ENCODE measurements around the gene ELMO1. TPM values are rescaled to one million over a fixed set of nuclear protein-coding genes. Genes with fewer than 3 reads are reported as not detected.
A peak's percentile ranks its signal among the peaks of the same experiment; 100 is the strongest.

The ELMO1 gene
- total and polyA plus RNA-seq, 11 donors, result 6.9 to 38.6 (median 14.7) TPM

GRCh38 chr7:37376386-37376785, 72.3 kb downstream of the ELMO1 start:
- WGBS, 4 donors, result 90 to 96% (median 94%) methylated on average over 8 of the region's 8 CpGs
- H3K27ac ChIP-seq, result no peak overlapping the region
- intact Hi-C loops (cut with DNase I), result no loop called here
- no peak for DNase-seq
- TF ChIP-seq POLR2A (IDR thresholded peaks at IDR 0.05) (no peak), CTCF (IDR thresholded peaks at IDR 0.05) (no peak)
- no peaks in the 10 kb centered on the region for H3K27me3 ChIP-seq
- no peak overlapping the region for H3K4me3 ChIP-seq
- no peaks in the 10 kb centered on the region for H3K36me3 ChIP-seq
- no peak for ATAC-seq
- H3K4me1 ChIP-seq, result peaks cover 0 to 7% (median 0%) of the 10 kb centered on the region in 12 donors
- peaks cover 0 to 23% (median 12%) of the 10 kb centered on the region in 12 donors for H3K9me3 ChIP-seq

- DNase-seq (no peak), ATAC-seq (no peak)
- Histone ChIP-seq H3K27me3 (no peaks in the 10 kb centered on the region), H3K36me3 (no peaks in the 10 kb centered on the region), H3K9me3 (peaks cover 0 to 23% (median 12%) of the 10 kb centered on the region in 12 donors), H3K27ac (no peak overlapping the region), H3K4me1 (peaks cover 0 to 14% (median 0%) of the 10 kb centered on the region in 12 donors), H3K4me3 (no peak overlapping the region)
- intact Hi-C loops (cut with DNase I), result no loop called here
- WGBS, 4 donors, result 78 to 97% (median 88%) methylated on average over 3 of the region's 3 CpGs
- TF ChIP-seq POLR2A (IDR thresholded peaks at IDR 0.05), result no peak
- no peak for TF ChIP-seq CTCF (IDR thresholded peaks at IDR 0.05)
Observed at GRCh38 chr7:37372750-37373149, 75.9 kb downstream of the ELMO1 start.

- no peak overlapping the region for H3K4me3 ChIP-seq
- intact Hi-C loops (cut with DNase I), result no loop called here
- 66 to 73% (median 70%) methylated on average over 5 of the region's 5 CpGs for WGBS, 4 donors
- H3K27me3 ChIP-seq, result no peaks in the 10 kb centered on the region
- ATAC-seq, result no peak
- H3K9me3 ChIP-seq, result peaks cover 0 to 15% (median 9%) of the 10 kb centered on the region in 12 donors
- no peak overlapping the region for H3K27ac ChIP-seq
- no peak for DNase-seq
- TF ChIP-seq CTCF (IDR thresholded peaks at IDR 0.05) (no peak), POLR2A (IDR thresholded peaks at IDR 0.05) (no peak)
- H3K36me3 ChIP-seq, result no peaks in the 10 kb centered on the region
- H3K4me1 ChIP-seq, result peaks cover 0 to 14% (median under 1%) of the 10 kb centered on the region in 12 donors
Observed at GRCh38 chr7:37371755-37372154, 76.9 kb downstream of the ELMO1 start.

GRCh38 chr7:37369906-37370305, 78.8 kb downstream of the ELMO1 start:
- Histone ChIP-seq H3K27me3 (no peaks in the 10 kb centered on the region), H3K36me3 (no peaks in the 10 kb centered on the region), H3K9me3 (no peaks in the 10 kb centered on the region), H3K4me1 (peaks cover 0 to 18% (median 2%) of the 10 kb centered on the region in 12 donors), H3K4me3 (no peak overlapping the region), H3K27ac (peak overlapping the region in 2 of 12 donors; percentile 6 to 10)
- intact Hi-C loops (cut with DNase I), result no loop called here
- WGBS, 4 donors, result 56 to 65% (median 62%) methylated on average over 4 of the region's 4 CpGs
- TF ChIP-seq POLR2A (IDR thresholded peaks at IDR 0.05) (no peak), CTCF (IDR thresholded peaks at IDR 0.05) (no peak)
- ATAC-seq (peak in 3 of 4 donors; percentile 44 to 65 (median 47)), DNase-seq (peak in 1 of 5 donors; percentile 62)

Data from heart left ventricle (tissue), 16 donors.